ENCODE data around the gene MALT1.

- no peak for TF ChIP-seq CTCF (conservative IDR thresholded peaks at IDR 0.05 in 1 of 2, IDR thresholded peaks at IDR 0.05 in 1 of 2; ENCODE audit: low read depth in 1 of 2, low read length in 2 of 2)
- no peak for TF ChIP-seq EZH2 (IDR thresholded peaks at IDR 0.05; ENCODE audit: low read length, missing control alignments)
Measured at GRCh38 chr18:58700209-58700608, 28.9 kb downstream of the MALT1 start.
